OCI-LY7 (cell line): ENCODE measurements around the gene SMARCA2.

Experiments
- EZH2phosphoT487 ChIP-seq: fragments of 200-600 bp; sonication (generic); IDR thresholded peaks from 2 replicates; pipeline ENCODE4 v1.6.1; 2018; ENCODE audit warnings: low read depth, borderline replicate concordance, mild to moderate bottlenecking, mixed run types, antibody characterized with exemption, low read length, moderate library complexity, mixed read lengths
- TF ChIP-seq, protein P1 (sequence below): fragments of 200-600 bp; sonication (generic); conservative IDR thresholded peaks from 2 replicates; pipeline ENCODE4 v1.5.1; 2014; ENCODE audit warnings: mild to moderate bottlenecking, antibody characterized with exemption, low read length, moderate library complexity, mixed read lengths

- TF ChIP-seq EZH2phosphoT487 = no peak
- TF ChIP-seq, protein P1, sequence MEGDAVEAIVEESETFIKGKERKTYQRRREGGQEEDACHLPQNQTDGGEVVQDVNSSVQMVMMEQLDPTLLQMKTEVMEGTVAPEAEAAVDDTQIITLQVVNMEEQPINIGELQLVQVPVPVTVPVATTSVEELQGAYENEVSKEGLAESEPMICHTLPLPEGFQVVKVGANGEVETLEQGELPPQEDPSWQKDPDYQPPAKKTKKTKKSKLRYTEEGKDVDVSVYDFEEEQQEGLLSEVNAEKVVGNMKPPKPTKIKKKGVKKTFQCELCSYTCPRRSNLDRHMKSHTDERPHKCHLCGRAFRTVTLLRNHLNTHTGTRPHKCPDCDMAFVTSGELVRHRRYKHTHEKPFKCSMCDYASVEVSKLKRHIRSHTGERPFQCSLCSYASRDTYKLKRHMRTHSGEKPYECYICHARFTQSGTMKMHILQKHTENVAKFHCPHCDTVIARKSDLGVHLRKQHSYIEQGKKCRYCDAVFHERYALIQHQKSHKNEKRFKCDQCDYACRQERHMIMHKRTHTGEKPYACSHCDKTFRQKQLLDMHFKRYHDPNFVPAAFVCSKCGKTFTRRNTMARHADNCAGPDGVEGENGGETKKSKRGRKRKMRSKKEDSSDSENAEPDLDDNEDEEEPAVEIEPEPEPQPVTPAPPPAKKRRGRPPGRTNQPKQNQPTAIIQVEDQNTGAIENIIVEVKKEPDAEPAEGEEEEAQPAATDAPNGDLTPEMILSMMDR = no peak
Measured at GRCh38 chr9:2151171-2151570, 136.0 kb downstream of the SMARCA2 start.
